Lung (tissue), 12 donors: Measurements from ENCODE around the gene TBC1D22A. TPM values are rescaled to one million over a fixed set of nuclear protein-coding genes. Genes with fewer than 3 reads are reported as not detected.

Experiments used
- ATAC-seq: fragments of 200-7000 bp; cut with Tn5 transposase; one replicate; pipeline ENCODE4 v1.9.1; 2020; ENCODE audit warnings: moderate number of reproducible peaks; ENCODE audit not compliant: insufficient read depth, low FRiP score
- DNase-seq, 3 donors: peaks; one replicate each; pipeline ENCODE4 v3.0.0-alpha.2; 2013 to 2017
- H3K27ac ChIP-seq, 2 donors: one replicate each; pipeline ENCODE4 v1.5.1; 2013; ENCODE audit warnings: mild to moderate bottlenecking in 2 of 2, moderate library complexity in 2 of 2, control low read depth in 1 of 2, inconsistent platforms in 1 of 2, low read depth in 1 of 2, low read length in 1 of 2
- H3K27me3 ChIP-seq, 3 donors: one replicate each; pipeline ENCODE4 v1.5.1; 2013; ENCODE audit warnings: low read length in 2 of 3; ENCODE audit not compliant: control insufficient read depth in 3 of 3, insufficient read depth in 3 of 3
- H3K36me3 ChIP-seq, 4 donors: one replicate each; pipeline ENCODE4 v1.5.1; 2013; ENCODE audit warnings: low read length in 4 of 4, mild to moderate bottlenecking in 1 of 4, moderate library complexity in 1 of 4; ENCODE audit not compliant: control insufficient read depth in 4 of 4, insufficient read depth in 4 of 4
- H3K4me1 ChIP-seq, 5 donors: one replicate each; pipeline ENCODE4 v1.5.1; 2013; ENCODE audit warnings: low read length in 5 of 5, mild to moderate bottlenecking in 2 of 5, moderate library complexity in 1 of 5; ENCODE audit not compliant: control insufficient read depth in 5 of 5, insufficient read depth in 5 of 5
- H3K4me3 ChIP-seq: one replicate; pipeline ENCODE4 v1.5.1; 2013; ENCODE audit warnings: mild to moderate bottlenecking, control low read depth, moderate library complexity
- H3K9ac ChIP-seq, 2 donors: one replicate each; pipeline ENCODE4 v1.5.1; 2013; ENCODE audit warnings: low read length in 2 of 2, control low read depth in 1 of 2; ENCODE audit not compliant: insufficient read depth in 1 of 2
- H3K9me3 ChIP-seq, 4 donors: one replicate each; pipeline ENCODE4 v1.5.1; 2013; ENCODE audit warnings: low read length in 3 of 4, mild to moderate bottlenecking in 1 of 4, moderate library complexity in 1 of 4; ENCODE audit not compliant: control insufficient read depth in 4 of 4, insufficient read depth in 3 of 4
- CTCF ChIP-seq: IDR thresholded peaks from 2 replicates; pipeline ENCODE4 v1.5.1; 2012; ENCODE audit warnings: mild to moderate bottlenecking; ENCODE audit errors: control extremely low read depth, extremely low read depth
- WGBS, 2 donors: extraction: QIAGEN DNeasy Blood & Tissue Kit; methylation state at CpG; one replicate each; pipeline ENCODE4 v1.1.7; 2013; 5-methylcytosine and 5-hydroxymethylcytosine counted together
- polyA plus RNA-seq, 2 donors: library from polyadenylated mRNA; stranded (reverse); fragments of 200-250 nt; gene quantifications; one replicate each; pipeline ENCODE4 v1.2.1, GENCODE V29; 2013
- total RNA-seq, 2 donors: library from RNA; depleted of rRNA in 1 of 2; stranded (reverse); fragments of >200 nt in 1 of 2; gene quantifications; one replicate each; pipeline ENCODE4 v1.2.1, GENCODE V29; 2014 to 2021
- donor health status: control.
- donor health status: control.
- donor health status: Bipolar disorder and iron deficiency.
- donor health status: healthy.
- donor health status: DM: yes; HTN: yes; CAD: no.

The TBC1D22A gene
- total and polyA plus RNA-seq, 4 donors = 20.2 to 38.4 (median 21.0) TPM

- H3K36me3 ChIP-seq = peaks cover 4 to 44% (median 21%) of the 10 kb centered on the region in 4 donors
- DNase-seq (no peak), ATAC-seq (no peak)
- WGBS, 2 donors = 94 to 95% methylated on average over 5 of the region's 5 CpGs
- no peak for TF ChIP-seq CTCF
- no peak overlapping the region for H3K9ac ChIP-seq
- no peaks in the 10 kb centered on the region for H3K27me3 ChIP-seq
- peak overlapping the region in 1 of 2 donors; percentile 61 for H3K27ac ChIP-seq
- H3K9me3 ChIP-seq = no peaks in the 10 kb centered on the region
- no peak overlapping the region for H3K4me3 ChIP-seq
- H3K4me1 ChIP-seq = peaks cover 0 to 7% (median 4%) of the 10 kb centered on the region in 5 donors
Measured at GRCh38 chr22:46798041-46798365, 35.6 kb downstream of the TBC1D22A start.

- no peaks in the 10 kb centered on the region for H3K9me3 ChIP-seq
- peak overlapping the region in 1 of 2 donors; percentile 61 for H3K27ac ChIP-seq
- H3K9ac ChIP-seq = no peak overlapping the region
- no peak overlapping the region for H3K4me3 ChIP-seq
- peaks cover 4 to 38% (median 20%) of the 10 kb centered on the region in 4 donors for H3K36me3 ChIP-seq
- peak; percentile 73 to 84 (median 83) for DNase-seq
- peak; percentile 80 for TF ChIP-seq CTCF
- peaks cover 0 to 7% (median 4%) of the 10 kb centered on the region in 5 donors for H3K4me1 ChIP-seq
- ATAC-seq = peak; percentile 75
- no peaks in the 10 kb centered on the region for H3K27me3 ChIP-seq
- WGBS, 2 donors = 40 to 52% methylated on average over 27 of the region's 27 CpGs
Measured at GRCh38 chr22:46798366-46799350, 36.2 kb downstream of the TBC1D22A start.

GRCh38 chr22:46799626-46800025 is 37.2 kb downstream of the TBC1D22A start:
- no peak overlapping the region for H3K27ac ChIP-seq
- 89 to 92% methylated on average over 11 of the region's 11 CpGs for WGBS, 2 donors
- H3K4me3 ChIP-seq = no peak overlapping the region
- TF ChIP-seq CTCF = no peak
- DNase-seq (no peak), ATAC-seq (no peak)
- H3K9ac ChIP-seq = no peak overlapping the region
- peaks cover 0 to 28% (median 14%) of the 10 kb centered on the region in 4 donors for H3K36me3 ChIP-seq
- no peaks in the 10 kb centered on the region for H3K27me3 ChIP-seq
- peaks cover 0 to 7% (median 4%) of the 10 kb centered on the region in 5 donors for H3K4me1 ChIP-seq
- H3K9me3 ChIP-seq = no peaks in the 10 kb centered on the region
